GM12873 (cell line): ENCODE results near the gene NAV2.

Source experiments
- CTCF ChIP-seq: IDR thresholded peaks from 2 replicates; pipeline ENCODE4 v1.5.1; 2012; ENCODE audit warnings: low read depth, mild to moderate bottlenecking, moderate library complexity, low read length, control low read depth; ENCODE audit not compliant: insufficient read depth; ENCODE audit errors: missing control alignments

Gene NAV2

GRCh38 chr11:19802773-19803293 is 90.2 kb downstream of the NAV2 start:
- no peak for TF ChIP-seq CTCF

GRCh38 chr11:19803506-19803998 is 90.9 kb downstream of the NAV2 start:
- TF ChIP-seq CTCF, result no peak

GRCh38 chr11:19805376-19805775 is 92.7 kb downstream of the NAV2 start:
- no peak for TF ChIP-seq CTCF

- TF ChIP-seq CTCF, result no peak
Measured at GRCh38 chr11:19805827-19806226, 93.2 kb downstream of the NAV2 start.

GRCh38 chr11:19806251-19806650 is 93.6 kb downstream of the NAV2 start:
- TF ChIP-seq CTCF, result no peak

GRCh38 chr11:19808076-19808911 is 95.7 kb downstream of the NAV2 start:
- no peak for TF ChIP-seq CTCF

- no peak for TF ChIP-seq CTCF
Measured at GRCh38 chr11:19810852-19811251, 98.2 kb downstream of the NAV2 start.
